Astrocyte of the spinal cord (primary cell): Measurements from ENCODE around the gene TAF11L13.
A peak's percentile ranks its signal among the peaks of the same experiment; 100 is the strongest.
"Not testable (repeated sequence)": the region's sequence is repeated elsewhere in the genome, so short reads cannot be mapped to it uniquely, and the experiment has no call there.

Experiments used
- DNase-seq: peaks from one replicate; pipeline ENCODE4 v3.0.0; 2011; ENCODE audit warnings: low read depth, low spot score
- H3K4me3 ChIP-seq: 2 replicates; pipeline ENCODE4 v1.5.1; 2011; ENCODE audit warnings: low read depth, mild to moderate bottlenecking, low read length, moderate library complexity
- CTCF ChIP-seq: IDR thresholded peaks from 2 replicates; pipeline ENCODE4 v1.5.1; 2012; ENCODE audit warnings: low read depth, mild to moderate bottlenecking, low read length, inconsistent platforms
- in situ Hi-C: cut with HindIII; loops from 2 replicates; pipeline ENCODE4 v1.10.0; 2017; ENCODE audit warnings: low sequenced_read_pairs

TAF11L13 gene

GRCh38 chr5:17620627-17621026, 11.3 kb upstream of the TAF11L13 start:
- DNase-seq: no peak
- in situ Hi-C loops: no loop called here

GRCh38 chr5:17625686-17626085, 6.2 kb upstream of the TAF11L13 start:
- DNase-seq: no peak
- no peak for TF ChIP-seq CTCF
- in situ Hi-C loops: no loop called here
- H3K4me3 ChIP-seq: no peak overlapping the region

More at GRCh38 chr5:17620627-17621026, 11.3 kb upstream of the TAF11L13 start:
- peak; percentile 5 for TF ChIP-seq CTCF
- no peak overlapping the region for H3K4me3 ChIP-seq

GRCh38 chr5:17634160-17634559, 2.3 kb downstream of the TAF11L13 start, which contains the start of gene TAF11L14:
TSS of gene TAF11L14 (plus strand) at chr5:17634460.
- no peak for TF ChIP-seq CTCF
- in situ Hi-C loops: no loop called here
- DNase-seq: no peak
- no peak within 1 kb of the TSS for H3K4me3 ChIP-seq

GRCh38 chr5:17649232-17649631, 17.3 kb downstream of the TAF11L13 start:
- H3K4me3 ChIP-seq, in situ Hi-C loops, DNase-seq: not testable (repeated sequence)

- in situ Hi-C loops, DNase-seq, H3K4me3 ChIP-seq: not testable (repeated sequence)
Observed at GRCh38 chr5:17655201-17655759, 23.4 kb downstream of the TAF11L13 start.

GRCh38 chr5:17655921-17656320, 24.0 kb downstream of the TAF11L13 start:
- no peak for TF ChIP-seq CTCF
- in situ Hi-C loops: no loop called here
- H3K4me3 ChIP-seq: no peak overlapping the region
- DNase-seq: no peak

GRCh38 chr5:17663182-17663581, 31.3 kb downstream of the TAF11L13 start:
- in situ Hi-C loops: no loop called here
- DNase-seq: no peak
- no peak for TF ChIP-seq CTCF

GRCh38 chr5:17665836-17666235, 33.9 kb downstream of the TAF11L13 start:
- no peak for DNase-seq
- TF ChIP-seq CTCF: no peak
- H3K4me3 ChIP-seq: no peak overlapping the region
- in situ Hi-C loops: no loop called here

More at GRCh38 chr5:17663182-17663581, 31.3 kb downstream of the TAF11L13 start:
- H3K4me3 ChIP-seq: no peak overlapping the region
